ENCODE data around the gene ADAM19.

GRCh38 chr5:157618191-157618765, 42.7 kb upstream of the ADAM19 start:
- TF ChIP-seq POLR2AphosphoS5 (IDR thresholded peaks at IDR 0.05), result no peak
- no peak for TF ChIP-seq CTCF (IDR thresholded peaks at IDR 0.05)
